ENCODE results near the gene FAF1. TPM values are rescaled to one million over a fixed set of nuclear protein-coding genes. Genes with fewer than 3 reads are reported as not detected.
"Not testable (repeated sequence)": the region's sequence is repeated elsewhere in the genome, so short reads cannot be mapped to it uniquely, and the experiment has no call there.

The FAF1 gene
- total RNA-seq, 1 donor from 2014 or later: 46.4 TPM

- TF ChIP-seq CTCF (IDR thresholded peaks at IDR 0.05): no peak
- Histone ChIP-seq H3K27ac (no peak overlapping the region), H3K4me1 (no peaks in the 10 kb centered on the region), H3K27me3 (no peaks in the 10 kb centered on the region), H3K9me3 (no peaks in the 10 kb centered on the region), H3K36me3 (no peaks in the 10 kb centered on the region), H3K4me3 (no peak overlapping the region)
- DNase-seq: no peak
- intact Hi-C loops (cut with DNase I): no loop called here
- peak; percentile 80 for ATAC-seq
These were observed 235.3 kb downstream of the FAF1 start for GRCh38 chr1:50724626-50725286.

GRCh38 chr1:50720457-50721053 lies 239.5 kb downstream of the FAF1 start:
- Histone ChIP-seq H3K27ac (no peak overlapping the region), H3K4me3 (no peak overlapping the region), H3K9me3 (no peaks in the 10 kb centered on the region), H3K36me3 (no peaks in the 10 kb centered on the region), H3K4me1 (no peaks in the 10 kb centered on the region), H3K27me3 (no peaks in the 10 kb centered on the region)
- DNase-seq: no peak
- intact Hi-C loops (cut with DNase I): no loop called here
- ATAC-seq: no peak
- no peak for TF ChIP-seq CTCF (IDR thresholded peaks at IDR 0.05)

- ATAC-seq: no peak
- intact Hi-C loops (cut with DNase I): no loop called here
- H3K36me3 ChIP-seq: no peaks in the 10 kb centered on the region
- H3K27me3 ChIP-seq: no peaks in the 10 kb centered on the region
- H3K4me1 ChIP-seq: no peaks in the 10 kb centered on the region
- H3K9me3 ChIP-seq: no peaks in the 10 kb centered on the region
- no peak overlapping the region for H3K4me3 ChIP-seq
- no peak for DNase-seq
- TF ChIP-seq CTCF (IDR thresholded peaks at IDR 0.05): no peak
- no peak overlapping the region for H3K27ac ChIP-seq
These were observed 240.9 kb downstream of the FAF1 start for GRCh38 chr1:50719126-50719525.

GRCh38 chr1:50717327-50717726 lies 242.7 kb downstream of the FAF1 start:
- Histone ChIP-seq H3K4me1 (no peaks in the 10 kb centered on the region), H3K4me3 (no peak overlapping the region), H3K27me3 (no peaks in the 10 kb centered on the region), H3K27ac (no peak overlapping the region), H3K9me3 (no peaks in the 10 kb centered on the region), H3K36me3 (no peaks in the 10 kb centered on the region)
- intact Hi-C loops (cut with DNase I): no loop called here
- TF ChIP-seq CTCF (IDR thresholded peaks at IDR 0.05): no peak
- no peak for ATAC-seq
- DNase-seq: no peak

GRCh38 chr1:50716455-50716854 lies 243.6 kb downstream of the FAF1 start:
- H3K36me3 ChIP-seq; DNase-seq; H3K4me1 ChIP-seq; H3K4me3 ChIP-seq; intact Hi-C loops (cut with DNase I); ATAC-seq; H3K27me3 ChIP-seq; H3K27ac ChIP-seq; H3K9me3 ChIP-seq: not testable (repeated sequence)

GRCh38 chr1:50710099-50710498 lies 250.0 kb downstream of the FAF1 start:
- intact Hi-C loops (cut with DNase I): no loop called here
- Histone ChIP-seq H3K27ac (no peak overlapping the region), H3K36me3 (no peaks in the 10 kb centered on the region), H3K27me3 (no peaks in the 10 kb centered on the region), H3K4me3 (no peak overlapping the region), H3K4me1 (no peaks in the 10 kb centered on the region), H3K9me3 (no peaks in the 10 kb centered on the region)
- DNase-seq (no peak), ATAC-seq (no peak)
- no peak for TF ChIP-seq CTCF (IDR thresholded peaks at IDR 0.05)
